Thyroid gland (tissue), 4 donors: ENCODE measurements around the gene SLC5A8.

Source experiments
- POLR2A ChIP-seq, 2 donors: fragments of 450-650 bp; IDR thresholded peaks; one replicate each; pipeline ENCODE4 v1.6.1; 2017; ENCODE audit warnings: antibody characterized with exemption in 2 of 2, mild to moderate bottlenecking in 2 of 2, moderate library complexity in 1 of 2
- TF ChIP-seq, protein P1 (sequence below), 6 experiments: fragments of 200-600 bp in 3 of 6; fragments of 450-650 bp in 3 of 6; sonication (generic) in 3 of 6; IDR thresholded peaks; one replicate each; pipeline ENCODE4 v1.5.1; 2016 to 2019; ENCODE audit warnings: antibody characterized with exemption in 6 of 6, mild to moderate bottlenecking in 2 of 6, inconsistent platforms in 1 of 6, moderate library complexity in 1 of 6

DNA sequence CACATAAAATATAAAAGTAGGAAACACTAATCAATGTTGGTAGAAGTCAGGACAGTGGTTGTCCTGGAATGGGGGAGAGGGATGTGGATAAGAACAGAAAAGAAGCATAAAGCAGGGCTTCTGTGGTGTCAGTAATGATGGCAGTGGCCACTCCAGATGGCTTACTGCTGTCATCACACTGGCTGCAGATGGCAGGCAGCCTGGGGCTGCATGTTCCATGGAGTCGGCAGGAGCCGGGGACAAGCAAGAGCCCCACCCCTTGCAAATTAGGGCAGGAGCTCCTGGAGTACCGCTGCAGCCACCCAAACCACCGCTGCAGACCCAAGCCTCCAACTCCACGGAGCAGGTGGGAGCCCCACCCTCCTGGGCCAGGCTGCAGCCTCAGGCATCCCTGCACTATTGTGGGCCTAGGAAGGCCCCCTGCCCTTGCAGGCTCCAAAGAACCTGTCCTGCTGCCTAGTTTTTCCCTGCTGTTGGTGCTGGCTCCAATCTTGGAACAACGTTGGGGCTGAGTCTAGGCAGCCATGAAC lies 28.8 kb upstream of the SLC5A8 start:
- TF ChIP-seq, protein P1, sequence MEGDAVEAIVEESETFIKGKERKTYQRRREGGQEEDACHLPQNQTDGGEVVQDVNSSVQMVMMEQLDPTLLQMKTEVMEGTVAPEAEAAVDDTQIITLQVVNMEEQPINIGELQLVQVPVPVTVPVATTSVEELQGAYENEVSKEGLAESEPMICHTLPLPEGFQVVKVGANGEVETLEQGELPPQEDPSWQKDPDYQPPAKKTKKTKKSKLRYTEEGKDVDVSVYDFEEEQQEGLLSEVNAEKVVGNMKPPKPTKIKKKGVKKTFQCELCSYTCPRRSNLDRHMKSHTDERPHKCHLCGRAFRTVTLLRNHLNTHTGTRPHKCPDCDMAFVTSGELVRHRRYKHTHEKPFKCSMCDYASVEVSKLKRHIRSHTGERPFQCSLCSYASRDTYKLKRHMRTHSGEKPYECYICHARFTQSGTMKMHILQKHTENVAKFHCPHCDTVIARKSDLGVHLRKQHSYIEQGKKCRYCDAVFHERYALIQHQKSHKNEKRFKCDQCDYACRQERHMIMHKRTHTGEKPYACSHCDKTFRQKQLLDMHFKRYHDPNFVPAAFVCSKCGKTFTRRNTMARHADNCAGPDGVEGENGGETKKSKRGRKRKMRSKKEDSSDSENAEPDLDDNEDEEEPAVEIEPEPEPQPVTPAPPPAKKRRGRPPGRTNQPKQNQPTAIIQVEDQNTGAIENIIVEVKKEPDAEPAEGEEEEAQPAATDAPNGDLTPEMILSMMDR (IDR thresholded peaks at IDR 0.05), result no peak
- TF ChIP-seq POLR2A (IDR thresholded peaks at IDR 0.05), result no peak
